ENCODE measurements around the gene TGFBR3. TPM values are rescaled to one million over a fixed set of nuclear protein-coding genes. Genes with fewer than 3 reads are reported as not detected.
A peak's percentile ranks its signal among the peaks of the same experiment; 100 is the strongest.

Gene TGFBR3
- total RNA-seq, 2 experiments from 2014 or later, result 31.5 to 36.6 TPM

DNA sequence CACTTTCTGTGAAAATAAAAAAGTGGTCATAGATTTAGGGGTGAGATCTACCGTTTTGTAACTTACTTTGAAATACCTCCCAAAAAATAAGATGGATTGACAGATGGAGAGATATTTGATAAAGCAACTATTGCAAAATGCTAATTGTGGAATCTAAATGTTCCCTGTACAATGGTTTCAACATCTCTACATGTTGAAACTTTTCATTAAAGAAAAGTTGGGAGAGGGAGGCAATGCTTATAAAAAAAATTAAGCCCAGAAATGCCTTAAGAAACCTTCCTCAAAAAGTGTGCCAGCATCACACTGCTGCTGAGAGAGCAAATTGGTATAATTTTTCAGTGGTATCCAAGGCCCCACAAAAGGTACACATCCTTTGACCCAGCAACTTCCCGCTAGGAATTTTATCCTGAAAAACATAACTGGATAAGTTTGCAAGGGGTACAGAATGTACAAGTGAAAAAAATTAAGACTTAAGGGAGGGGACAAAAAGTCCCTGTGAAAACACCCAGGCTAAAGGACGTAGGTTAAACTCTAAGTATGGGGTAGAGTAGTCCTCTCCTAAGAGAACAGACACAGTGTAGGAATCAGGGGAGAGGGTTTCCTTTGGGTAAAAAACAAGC lies 84.3 kb downstream of the TGFBR3 start:
- TF ChIP-seq CTCF (IDR thresholded peaks at IDR 0.05), result no peak
- H3K36me3 Mint-ChIP-seq (ENCODE audit: low read depth), result no peaks in the 10 kb centered on the region
- ChIA-PET CTCF (no interaction called here), POLR2A (no interaction called here)
- Histone ChIP-seq H3K27me3 (ENCODE audit: control insufficient read depth in 1 of 2, insufficient read depth in 2 of 2, low read length in 2 of 2) (no peaks in the 10 kb centered on the region), H3K9me3 (ENCODE audit: control insufficient read depth in 1 of 2, insufficient read depth in 1 of 2, low read length in 2 of 2) (no peaks in the 10 kb centered on the region), H3K27ac (ENCODE audit: low read depth in 1 of 2, low read length in 2 of 2) (no peak overlapping the region), H3K4me3 (ENCODE audit: low read length) (no peak overlapping the region), H3K4me1 (ENCODE audit: insufficient read depth, low read length) (peaks cover 47% of the 10 kb centered on the region), H3K36me3 (ENCODE audit: insufficient read depth, low read length) (peaks cover 6% of the 10 kb centered on the region)
- ATAC-seq (ENCODE audit: poor library complexity) (no peak), DNase-seq (no peak)
- H3K4me3 Mint-ChIP-seq, result no peak overlapping the region
- H3K27me3 Mint-ChIP-seq, result no peaks in the 10 kb centered on the region
- H3K4me1 Mint-ChIP-seq (ENCODE audit: low read depth), result peaks cover 40% of the 10 kb centered on the region
- H3K9me3 Mint-ChIP-seq, result no peaks in the 10 kb centered on the region
- H3K27ac Mint-ChIP-seq, result peak overlapping the region; percentile 60
- intact Hi-C loops (cut with DNase I, micrococcal nuclease), result loop anchor here (5.0 to 10.0 kb wide), 6 partner anchors 126 to 1161 kb away; partner anchors contain the start of genes CDC7 (in 1 of the 2) and DIPK1A (in 1 of the 2)

DNA sequence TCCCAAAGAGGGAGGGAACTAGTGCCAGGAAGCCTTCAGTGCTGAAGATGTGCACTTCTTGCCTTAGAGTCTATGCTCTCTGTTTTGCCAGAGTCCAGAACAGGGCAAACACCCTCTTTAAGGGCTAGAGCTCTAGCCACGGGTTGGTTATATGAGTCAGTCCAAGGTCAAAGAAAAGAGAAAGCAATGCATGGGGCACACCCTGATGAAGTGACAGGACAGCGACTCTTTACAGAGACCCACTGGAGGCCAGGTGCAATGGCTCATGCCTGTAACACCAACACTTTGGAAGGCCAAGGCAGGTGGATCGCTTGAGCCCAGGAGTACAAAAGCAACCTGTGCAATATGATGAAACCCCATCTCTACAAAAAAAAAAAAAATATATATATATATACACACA lies 86.1 kb downstream of the TGFBR3 start:
- no peak for TF ChIP-seq CTCF (IDR thresholded peaks at IDR 0.05)
- Mint-ChIP-seq H3K4me1 (ENCODE audit: low read depth) (peaks cover 24% of the 10 kb centered on the region), H3K36me3 (ENCODE audit: low read depth) (peaks cover 7% of the 10 kb centered on the region), H3K4me3 (no peak overlapping the region), H3K27ac (peak overlapping the region; percentile 17), H3K27me3 (no peaks in the 10 kb centered on the region), H3K9me3 (no peaks in the 10 kb centered on the region)
- Histone ChIP-seq H3K27me3 (ENCODE audit: control insufficient read depth in 1 of 2, insufficient read depth in 2 of 2, low read length in 2 of 2) (no peaks in the 10 kb centered on the region), H3K4me3 (ENCODE audit: low read length) (no peak overlapping the region), H3K4me1 (ENCODE audit: insufficient read depth, low read length) (peaks cover 37% of the 10 kb centered on the region), H3K27ac (ENCODE audit: low read depth in 1 of 2, low read length in 2 of 2) (no peak overlapping the region), H3K36me3 (ENCODE audit: insufficient read depth, low read length) (peaks cover 11% of the 10 kb centered on the region), H3K9me3 (ENCODE audit: control insufficient read depth in 1 of 2, insufficient read depth in 1 of 2, low read length in 2 of 2) (no peaks in the 10 kb centered on the region)
- intact Hi-C loops (cut with DNase I, micrococcal nuclease), result loop anchor here (5.0 to 10.0 kb wide), 6 partner anchors 127 to 1162 kb away; partner anchors contain the start of genes CDC7 (in 1 of the 2) and DIPK1A (in 1 of the 2)
- no peak for DNase-seq
- ATAC-seq (ENCODE audit: poor library complexity), result no peak
- ChIA-PET CTCF (no interaction called here), POLR2A (no interaction called here)

DNA sequence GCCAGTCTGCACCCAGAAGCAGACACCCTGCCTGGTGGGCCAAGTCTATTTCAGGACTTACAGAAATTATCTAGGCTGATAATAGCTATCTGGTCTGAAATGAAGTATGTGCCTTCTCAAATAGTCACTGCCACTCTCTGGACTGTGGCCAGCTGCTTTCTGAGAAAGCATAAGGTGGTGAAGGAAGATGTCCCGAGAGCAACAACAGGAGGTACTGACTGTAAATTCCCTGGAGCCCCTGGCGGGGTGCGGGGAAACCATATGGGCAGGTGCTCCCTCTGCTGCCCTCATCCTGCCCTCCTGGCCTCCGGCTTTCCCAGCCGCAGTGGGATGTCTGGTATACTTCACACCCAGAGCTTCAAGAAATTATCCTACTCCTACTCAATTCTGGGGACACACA lies 86.8 kb downstream of the TGFBR3 start:
- no peak for ATAC-seq (ENCODE audit: poor library complexity)
- Mint-ChIP-seq H3K27ac (no peak overlapping the region), H3K27me3 (no peaks in the 10 kb centered on the region), H3K4me1 (ENCODE audit: low read depth) (peaks cover 17% of the 10 kb centered on the region), H3K4me3 (no peak overlapping the region), H3K36me3 (ENCODE audit: low read depth) (peaks cover 14% of the 10 kb centered on the region), H3K9me3 (no peaks in the 10 kb centered on the region)
- POLR2A ChIA-PET, result no interaction called here
- intact Hi-C loops (cut with DNase I, micrococcal nuclease), result no loop called here
- CTCF ChIA-PET, result no interaction called here
- Histone ChIP-seq H3K9me3 (ENCODE audit: control insufficient read depth in 1 of 2, insufficient read depth in 1 of 2, low read length in 2 of 2) (no peaks in the 10 kb centered on the region), H3K27me3 (ENCODE audit: control insufficient read depth in 1 of 2, insufficient read depth in 2 of 2, low read length in 2 of 2) (no peaks in the 10 kb centered on the region), H3K4me1 (ENCODE audit: insufficient read depth, low read length) (peaks cover 30% of the 10 kb centered on the region), H3K36me3 (ENCODE audit: insufficient read depth, low read length) (peaks cover 11% of the 10 kb centered on the region), H3K27ac (ENCODE audit: low read depth in 1 of 2, low read length in 2 of 2) (no peak overlapping the region), H3K4me3 (ENCODE audit: low read length) (no peak overlapping the region)
- no peak for DNase-seq
- no peak for TF ChIP-seq CTCF (IDR thresholded peaks at IDR 0.05)
